Right atrium auricular region (tissue), 2 donors: ENCODE measurements around the gene RSPH9. TPM values are rescaled to one million over a fixed set of nuclear protein-coding genes. Genes with fewer than 3 reads are reported as not detected.
A peak's percentile ranks its signal among the peaks of the same experiment; 100 is the strongest.

Experiments
- DNase-seq: peaks from one replicate; pipeline ENCODE4 v3.0.0-alpha.2; 2019; ENCODE audit warnings: low spot score
- H3K27ac ChIP-seq, 2 donors: fragments of 200-600 bp; sonication (generic); 1 replicate in 1 of 2; 2 replicates in 1 of 2; pipeline ENCODE4 v1.5.1; 2016 to 2019
- H3K27me3 ChIP-seq, 2 donors: fragments of 200-600 bp; sonication (generic); one replicate each; pipeline versions ENCODE4 v1.5.1 to v1.6.0; 2017 to 2019
- H3K36me3 ChIP-seq: fragments of 200-600 bp; sonication (generic); one replicate; pipeline ENCODE4 v1.5.1; 2016
- H3K4me1 ChIP-seq, 2 donors: fragments of 200-600 bp; sonication (generic); one replicate each; pipeline versions ENCODE4 v1.5.1 to v1.6.0; 2017 to 2019
- H3K4me3 ChIP-seq, 2 donors: fragments of 200-600 bp; sonication (generic); 1 replicate in 1 of 2; 2 replicates in 1 of 2; pipeline ENCODE4 v1.5.1; 2017 to 2019; ENCODE audit warnings: mild to moderate bottlenecking in 1 of 2, moderate library complexity in 1 of 2
- H3K9me3 ChIP-seq, 2 donors: fragments of 200-600 bp; sonication (generic); one replicate each; pipeline ENCODE4 v1.5.1; 2019
- CTCF ChIP-seq, 2 donors: fragments of 200-600 bp; sonication (generic); IDR thresholded peaks; one replicate each; pipeline ENCODE4 v1.5.1; 2019; ENCODE audit warnings: antibody characterized with exemption in 2 of 2
- total RNA-seq, 2 donors: library from RNA; depleted of rRNA; stranded (reverse); fragments of >200 nt; gene quantifications; one replicate each; pipeline ENCODE4 v1.1.0, GENCODE V29; 2016

Gene RSPH9
- total RNA-seq, 2 donors from 2014 or later = 0.12 TPM; not detected in 1

GRCh38 chr6:43677759-43678158 lies 32.9 kb downstream of the RSPH9 start:
- Histone ChIP-seq H3K27me3 (no peaks in the 10 kb centered on the region), H3K4me3 (no peak overlapping the region), H3K36me3 (peaks cover 69% of the 10 kb centered on the region), H3K27ac (no peak overlapping the region), H3K9me3 (no peaks in the 10 kb centered on the region), H3K4me1 (peaks cover 0 to 8% of the 10 kb centered on the region in 2 donors)
- no peak for TF ChIP-seq CTCF (IDR thresholded peaks at IDR 0.05)
- DNase-seq = no peak

DNA sequence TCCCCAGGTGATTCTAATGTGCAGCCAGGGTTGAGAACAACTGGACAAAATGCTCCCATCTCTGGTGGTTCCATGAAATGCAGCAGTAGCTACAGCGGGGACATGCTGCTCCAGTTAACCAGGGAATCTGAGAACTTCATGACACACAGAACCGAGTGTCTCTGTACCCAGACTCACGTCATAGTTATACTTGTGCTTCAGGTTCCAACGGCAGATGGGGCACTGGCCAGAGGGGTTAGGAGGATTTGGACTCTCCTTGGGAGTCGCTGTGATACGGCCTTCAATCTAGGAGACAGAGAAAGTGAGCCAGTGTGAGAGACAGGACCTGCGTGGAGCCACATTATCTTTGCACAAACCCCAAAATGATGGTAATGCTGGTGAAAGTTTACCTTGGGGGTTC lies 33.5 kb downstream of the RSPH9 start:
- Histone ChIP-seq H3K9me3 (no peaks in the 10 kb centered on the region), H3K4me3 (no peak overlapping the region), H3K36me3 (peaks cover 65% of the 10 kb centered on the region), H3K4me1 (peaks cover 0 to 8% of the 10 kb centered on the region in 2 donors), H3K27me3 (no peaks in the 10 kb centered on the region), H3K27ac (no peak overlapping the region)
- TF ChIP-seq CTCF (IDR thresholded peaks at IDR 0.05) = no peak
- no peak for DNase-seq

DNA sequence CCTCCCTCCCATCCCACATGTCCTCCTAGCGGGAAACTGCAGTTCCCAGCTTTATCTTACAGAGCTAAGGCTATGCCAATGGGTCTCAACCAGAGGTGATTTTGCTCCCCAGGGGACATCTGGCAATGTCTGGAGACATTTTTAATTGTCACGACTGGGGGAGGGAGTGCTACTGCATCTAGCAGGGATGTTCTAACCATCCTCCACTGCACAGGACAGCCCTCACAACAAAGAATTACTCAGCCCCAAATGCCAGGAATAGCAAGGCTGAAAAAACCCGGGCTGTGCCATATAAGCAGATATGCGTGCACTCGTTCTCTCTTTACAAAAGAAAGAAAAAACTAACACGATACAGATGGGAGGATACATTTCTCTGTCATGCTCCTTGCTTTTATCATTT lies 34.2 kb downstream of the RSPH9 start:
- DNase-seq = no peak
- H3K36me3 ChIP-seq = peaks cover 58% of the 10 kb centered on the region
- H3K9me3 ChIP-seq = no peaks in the 10 kb centered on the region
- H3K27ac ChIP-seq = no peak overlapping the region
- H3K4me3 ChIP-seq = no peak overlapping the region
- H3K4me1 ChIP-seq = peaks cover 0 to 8% of the 10 kb centered on the region in 2 donors
- TF ChIP-seq CTCF (IDR thresholded peaks at IDR 0.05) = no peak
- H3K27me3 ChIP-seq = no peaks in the 10 kb centered on the region

- H3K36me3 ChIP-seq = peaks cover 43% of the 10 kb centered on the region
- H3K4me1 ChIP-seq = peaks cover 0 to 12% of the 10 kb centered on the region in 2 donors
- TF ChIP-seq CTCF (IDR thresholded peaks at IDR 0.05) = no peak
- H3K27me3 ChIP-seq = no peaks in the 10 kb centered on the region
- no peaks in the 10 kb centered on the region for H3K9me3 ChIP-seq
- H3K4me3 ChIP-seq = no peak overlapping the region
- H3K27ac ChIP-seq = peak overlapping the region in 1 of 2 donors; percentile 2
- DNase-seq = no peak
Measured at GRCh38 chr6:43680308-43681200, 35.7 kb downstream of the RSPH9 start.

DNA sequence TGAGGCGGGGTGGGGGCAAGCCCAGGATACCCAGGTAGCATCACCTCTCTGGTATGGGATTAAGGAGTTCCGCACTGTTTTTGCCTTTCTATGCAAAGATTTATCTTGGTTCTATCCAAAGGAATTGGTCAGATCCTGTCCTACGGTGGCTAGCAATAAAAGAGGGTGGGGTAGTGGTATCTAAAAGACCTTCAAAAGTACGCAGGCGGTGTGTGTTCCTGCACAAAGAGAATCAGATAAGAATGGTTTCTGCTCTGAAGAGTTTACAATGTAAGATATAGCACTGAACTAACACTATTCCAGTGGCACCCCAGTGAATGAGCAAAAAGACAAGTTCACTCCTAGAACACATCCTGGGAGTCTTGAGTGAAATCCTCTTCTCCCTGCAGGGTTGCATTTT lies 36.5 kb downstream of the RSPH9 start:
- peaks cover 36% of the 10 kb centered on the region for H3K36me3 ChIP-seq
- no peaks in the 10 kb centered on the region for H3K27me3 ChIP-seq
- H3K27ac ChIP-seq = peak overlapping the region in 1 of 2 donors; percentile 18
- DNase-seq = no peak
- H3K9me3 ChIP-seq = no peaks in the 10 kb centered on the region
- TF ChIP-seq CTCF (IDR thresholded peaks at IDR 0.05) = no peak
- H3K4me1 ChIP-seq = peaks cover 0 to 14% of the 10 kb centered on the region in 2 donors
- H3K4me3 ChIP-seq = no peak overlapping the region
